PC-9 (cell line): ENCODE results near the gene TOMM22. TPM values are rescaled to one million over a fixed set of nuclear protein-coding genes. Genes with fewer than 3 reads are reported as not detected.

Experiments
- BruUV-seq: library from RNA; stranded (reverse); fragments of 400-500 nt; replicated peaks from 2 replicates; lab custom pipeline; 2021; lab: Mats Ljungman, UMichigan
- CTCF ChIA-PET: fragments of 300-600 bp; sonication (Branson Sonifier 250); formaldehyde crosslinking; loops from one replicate; lab custom pipeline; 2022; ENCODE audit warnings: antibody characterized with exemption; lab: Charles Lee
- POLR2A ChIA-PET: fragments of 300-600 bp; sonication (Branson Sonifier 250); formaldehyde crosslinking; loops from one replicate; lab custom pipeline; 2022; ENCODE audit warnings: antibody characterized with exemption; ENCODE audit not compliant: unreplicated experiment; lab: Charles Lee
- DNase-seq, 2 experiments: peaks; one replicate each; pipeline versions ENCODE4 v3.0.0 to v3.0.0-alpha.2; 2015 to 2022; ENCODE audit warnings: mixed read lengths in 1 of 2
- H2AFZ ChIP-seq: fragments of 200-600 bp; sonication (generic); 2 replicates; pipeline ENCODE4 v1.8.1; 2017; ENCODE audit warnings: antibody characterized with exemption
- H3F3A ChIP-seq: fragments of 200-600 bp; sonication (generic); 2 replicates; pipeline ENCODE4 v1.8.1; 2017; ENCODE audit warnings: antibody characterized with exemption, mild to moderate bottlenecking, low read depth; ENCODE audit not compliant: insufficient read depth
- H3K27ac ChIP-seq: fragments of 200-600 bp; sonication (generic); 2 replicates; pipeline ENCODE4 v1.6.1; 2016; ENCODE audit warnings: mixed run types
- H3K27me3 ChIP-seq: fragments of 200-600 bp; sonication (generic); 2 replicates; pipeline ENCODE4 v1.6.1; 2016; ENCODE audit warnings: low read depth, mixed run types; ENCODE audit not compliant: insufficient read depth
- H3K36me3 ChIP-seq: fragments of 200-600 bp; sonication (generic); 2 replicates; pipeline ENCODE4 v1.6.1; 2016; ENCODE audit warnings: low read depth, mixed run types
- H3K4me1 ChIP-seq: fragments of 200-600 bp; sonication (generic); replicated peaks from 2 replicates; pipeline ENCODE4 v1.6.1; 2016; ENCODE audit warnings: mixed run types; ENCODE audit not compliant: insufficient read depth
- H3K4me2 ChIP-seq: fragments of 200-600 bp; sonication (generic); 2 replicates; pipeline ENCODE4 v1.6.1; 2017; ENCODE audit warnings: mixed run types
- H3K4me3 ChIP-seq: fragments of 200-600 bp; sonication (generic); 2 replicates; pipeline ENCODE4 v1.6.1; 2016; ENCODE audit warnings: mixed run types
- H3K79me2 ChIP-seq: fragments of 200-600 bp; sonication (generic); 2 replicates; pipeline ENCODE4 v1.6.1; 2017; ENCODE audit warnings: low read depth, mixed run types
- H3K9me2 ChIP-seq: fragments of 200-600 bp; sonication (generic); 2 replicates; pipeline ENCODE4 v1.8.1; 2017; ENCODE audit warnings: mild to moderate bottlenecking; ENCODE audit not compliant: insufficient read depth
- H3K9me3 ChIP-seq: fragments of 200-600 bp; sonication (generic); 2 replicates; pipeline ENCODE4 v1.8.1; 2016; ENCODE audit warnings: low read depth; ENCODE audit not compliant: insufficient read depth
- H4K20me1 ChIP-seq: fragments of 200-600 bp; sonication (generic); 2 replicates; pipeline ENCODE4 v1.8.1; 2017; ENCODE audit not compliant: insufficient read depth
- EZH2 ChIP-seq: fragments of 200-600 bp; sonication (generic); IDR thresholded peaks from 2 replicates; pipeline ENCODE4 v1.8.0; 2017; ENCODE audit warnings: antibody characterized with exemption, low read depth
- intact Hi-C: fragments of 100-400 bp; cut with micrococcal nuclease; formaldehyde crosslinking; loops from one replicate; pipeline ENCODE4 v1.10.0; 2022; ENCODE audit not compliant: unreplicated experiment
- total RNA-seq: library from RNA; stranded (reverse); gene quantifications from 2 replicates; pipeline ENCODE4 v1.2.3, GENCODE V29; 2021
- TF ChIP-seq, protein P1 (sequence below): fragments of 200-600 bp; sonication (generic); conservative IDR thresholded peaks from 2 replicates; pipeline ENCODE4 v1.6.1; 2017; ENCODE audit warnings: mixed run types, antibody characterized with exemption, mild to moderate bottlenecking, moderate library complexity

Gene TOMM22
- total RNA-seq, 1 experiment from 2014 or later: 120 TPM

- Histone ChIP-seq H3K9me2 (no peaks in the 10 kb centered on the region), H3K27me3 (no peaks in the 10 kb centered on the region), H2AFZ (no peak overlapping the region), H3K79me2 (peaks cover 71% of the 10 kb centered on the region), H3K27ac (peak overlapping the region; percentile 88), H3K9me3 (no peaks in the 10 kb centered on the region), H3K36me3 (peaks cover 34% of the 10 kb centered on the region), H3K4me1 (peaks cover 50% of the 10 kb centered on the region), H4K20me1 (peaks cover 37% of the 10 kb centered on the region), H3F3A (peaks cover 41% of the 10 kb centered on the region), H3K4me2 (peak overlapping the region; percentile 85), H3K4me3 (peak overlapping the region; percentile 98; the same call in 1 of the 2 replicates)
- CTCF ChIA-PET: interaction anchor here (0.7 to 2.1 kb wide), 3 partner anchors 10 to 59 kb away, joined by 3 to 7 read pairs (median 4); no protein-coding TSS in a partner anchor
- no peak for DNase-seq
- POLR2A ChIA-PET: interaction anchor here (0.5 to 0.7 kb wide), 3 partner anchors 26 to 1656 kb away, joined by 3 read pairs; partner anchors contain the start of genes KCTD17 and TOMM22
- TF ChIP-seq EZH2: no peak
- TF ChIP-seq, protein P1, sequence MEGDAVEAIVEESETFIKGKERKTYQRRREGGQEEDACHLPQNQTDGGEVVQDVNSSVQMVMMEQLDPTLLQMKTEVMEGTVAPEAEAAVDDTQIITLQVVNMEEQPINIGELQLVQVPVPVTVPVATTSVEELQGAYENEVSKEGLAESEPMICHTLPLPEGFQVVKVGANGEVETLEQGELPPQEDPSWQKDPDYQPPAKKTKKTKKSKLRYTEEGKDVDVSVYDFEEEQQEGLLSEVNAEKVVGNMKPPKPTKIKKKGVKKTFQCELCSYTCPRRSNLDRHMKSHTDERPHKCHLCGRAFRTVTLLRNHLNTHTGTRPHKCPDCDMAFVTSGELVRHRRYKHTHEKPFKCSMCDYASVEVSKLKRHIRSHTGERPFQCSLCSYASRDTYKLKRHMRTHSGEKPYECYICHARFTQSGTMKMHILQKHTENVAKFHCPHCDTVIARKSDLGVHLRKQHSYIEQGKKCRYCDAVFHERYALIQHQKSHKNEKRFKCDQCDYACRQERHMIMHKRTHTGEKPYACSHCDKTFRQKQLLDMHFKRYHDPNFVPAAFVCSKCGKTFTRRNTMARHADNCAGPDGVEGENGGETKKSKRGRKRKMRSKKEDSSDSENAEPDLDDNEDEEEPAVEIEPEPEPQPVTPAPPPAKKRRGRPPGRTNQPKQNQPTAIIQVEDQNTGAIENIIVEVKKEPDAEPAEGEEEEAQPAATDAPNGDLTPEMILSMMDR: no peak
- BruUV-seq: no TSS peak
- intact Hi-C loops: loop anchor here (10.0 kb wide), 2 partner anchors 203 to 393 kb away; partner anchors contain the start of genes CSNK1E and DDX17
These were observed 26.2 kb downstream of the TOMM22 start for GRCh38 chr22:38707984-38708383.

DNA sequence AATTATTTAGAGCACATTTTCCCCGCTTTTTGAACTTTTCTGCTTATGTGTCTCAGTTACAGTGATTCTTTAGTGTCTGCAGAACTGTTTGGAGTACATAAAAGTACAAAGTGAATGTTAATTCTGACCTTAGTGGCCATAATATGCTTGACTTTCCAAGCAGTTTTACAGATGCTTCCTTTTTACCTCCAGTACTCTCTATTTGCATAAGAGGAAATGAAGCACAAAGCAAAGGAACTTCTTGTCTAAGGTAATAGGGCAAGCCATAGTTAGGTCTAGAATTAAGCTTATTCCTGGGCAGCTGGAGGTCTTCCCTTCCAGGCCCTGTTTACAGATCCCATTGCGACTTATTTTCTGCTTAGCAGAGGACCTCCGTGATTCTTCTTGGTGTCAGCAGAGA lies 27.5 kb downstream of the TOMM22 start:
- Histone ChIP-seq H2AFZ (no peak overlapping the region), H3K4me3 (no peak overlapping the region), H3K9me2 (no peaks in the 10 kb centered on the region), H3K4me1 (peaks cover 50% of the 10 kb centered on the region), H3K79me2 (peaks cover 84% of the 10 kb centered on the region), H3F3A (peaks cover 41% of the 10 kb centered on the region), H3K9me3 (no peaks in the 10 kb centered on the region), H4K20me1 (peaks cover 50% of the 10 kb centered on the region), H3K36me3 (peaks cover 34% of the 10 kb centered on the region), H3K27ac (no peak overlapping the region), H3K4me2 (no peak overlapping the region), H3K27me3 (no peaks in the 10 kb centered on the region)
- BruUV-seq: no TSS peak
- TF ChIP-seq, protein P1: no peak
- no peak for TF ChIP-seq EZH2
- intact Hi-C loops: loop anchor here (10.0 kb wide), 2 partner anchors 205 to 395 kb away; partner anchors contain the start of genes CSNK1E and DDX17
- no peak for DNase-seq
- ChIA-PET CTCF (no interaction called here), POLR2A (no interaction called here)

DNA sequence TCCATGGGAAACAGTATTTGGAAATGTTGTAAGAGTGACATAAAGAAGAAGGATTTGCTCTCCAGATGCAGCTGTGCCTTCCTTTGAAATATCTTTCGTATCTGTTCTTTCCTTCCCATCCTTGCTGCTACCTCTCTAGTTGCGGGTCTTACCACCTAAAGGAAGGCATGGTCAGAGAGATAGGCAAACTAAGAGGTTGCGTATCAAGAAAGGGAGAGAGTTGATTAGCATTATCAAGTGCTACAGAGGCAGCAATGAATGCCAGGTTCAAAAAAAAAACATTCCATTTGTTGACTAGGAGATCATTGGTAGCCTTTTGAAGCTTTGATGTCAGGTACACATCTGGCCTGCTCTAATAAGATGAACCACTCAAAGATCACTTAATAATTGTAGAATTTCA lies 28.6 kb downstream of the TOMM22 start:
- intact Hi-C loops: no loop called here
- no peaks in the 10 kb centered on the region for H3K9me2 ChIP-seq
- H3K4me2 ChIP-seq: peak overlapping the region; percentile 17
- no peaks in the 10 kb centered on the region for H3K9me3 ChIP-seq
- no peaks in the 10 kb centered on the region for H3K27me3 ChIP-seq
- H4K20me1 ChIP-seq: peaks cover 61% of the 10 kb centered on the region
- peaks cover 95% of the 10 kb centered on the region for H3K79me2 ChIP-seq
- peaks cover 42% of the 10 kb centered on the region for H3K4me1 ChIP-seq
- no peak overlapping the region for H2AFZ ChIP-seq
- no peak overlapping the region for H3K4me3 ChIP-seq
- H3K27ac ChIP-seq: peak overlapping the region; percentile 7; the same call in 1 of the 2 replicates
- peaks cover 33% of the 10 kb centered on the region for H3F3A ChIP-seq
- H3K36me3 ChIP-seq: peaks cover 38% of the 10 kb centered on the region
- no peak for DNase-seq
- CTCF ChIA-PET: no interaction called here
- no TSS peak for BruUV-seq
- POLR2A ChIA-PET: no interaction called here
- TF ChIP-seq, protein P1: no peak
- no peak for TF ChIP-seq EZH2
